Caco-2 (cell line): ENCODE results near the gene EEF1AKMT4. TPM values are rescaled to one million over a fixed set of nuclear protein-coding genes. Genes with fewer than 3 reads are reported as not detected.
"Not testable (repeated sequence)": the region's sequence is repeated elsewhere in the genome, so short reads cannot be mapped to it uniquely, and the experiment has no call there.

Experiments used
- BruUV-seq: library from RNA; stranded (reverse); fragments of 400-500 nt; replicated peaks from 2 replicates; lab custom pipeline; 2021; lab: Mats Ljungman, UMichigan
- CTCF ChIA-PET: fragments of 300-600 bp; sonication (Branson Sonifier 250); formaldehyde crosslinking; loops from one replicate; lab custom pipeline; 2022; ENCODE audit warnings: antibody characterized with exemption; lab: Charles Lee
- POLR2A ChIA-PET: fragments of 300-600 bp; sonication (Branson Sonifier 250); formaldehyde crosslinking; loops from one replicate; lab custom pipeline; 2022; ENCODE audit warnings: antibody characterized with exemption; lab: Charles Lee
- DNase-seq, 2 experiments: peaks; one replicate each; pipeline versions ENCODE4 v3.0.0 to v3.0.0-alpha.2; 2020 to 2022
- H3K27me3 ChIP-seq: replicated peaks from 2 replicates; pipeline ENCODE4 v1.6.0; 2011; ENCODE audit warnings: low read length; ENCODE audit not compliant: control insufficient read depth, insufficient read depth
- H3K36me3 ChIP-seq: 2 replicates; pipeline ENCODE4 v1.5.1; 2011; ENCODE audit warnings: low read length; ENCODE audit not compliant: control insufficient read depth, insufficient read depth
- H3K4me1 ChIP-seq: fragments of 250-450 bp; sonication (Bioruptor Pico); 2 replicates; pipeline ENCODE4 v1.5.1; 2020; ENCODE audit warnings: mild to moderate bottlenecking
- H3K4me3 ChIP-seq: 2 replicates; pipeline ENCODE4 v1.5.1; 2011; ENCODE audit warnings: low read depth, mild to moderate bottlenecking, control low read depth, low read length
- H3K9me3 ChIP-seq: fragments of 250-450 bp; sonication (Bioruptor Pico); 2 replicates; pipeline ENCODE4 v1.5.1; 2020; ENCODE audit warnings: mild to moderate bottlenecking, moderate library complexity
- H3K27ac Mint-ChIP-seq: one replicate; pipeline ENCODE4 v1.8.0; 2022; ENCODE audit warnings: mixed read lengths; ENCODE audit not compliant: unreplicated experiment
- H3K27me3 Mint-ChIP-seq: one replicate; pipeline ENCODE4 v1.8.0; 2022; ENCODE audit warnings: mixed read lengths; ENCODE audit not compliant: insufficient read depth, unreplicated experiment
- H3K36me3 Mint-ChIP-seq: one replicate; pipeline ENCODE4 v1.8.0; 2022; ENCODE audit warnings: mild to moderate bottlenecking, mixed read lengths; ENCODE audit not compliant: insufficient read depth, unreplicated experiment
- H3K4me1 Mint-ChIP-seq: one replicate; pipeline ENCODE4 v1.8.0; 2022; ENCODE audit warnings: low read depth, mixed read lengths; ENCODE audit not compliant: unreplicated experiment
- H3K4me3 Mint-ChIP-seq: one replicate; pipeline ENCODE4 v1.8.0; 2022; ENCODE audit warnings: mild to moderate bottlenecking, moderate library complexity, mixed read lengths; ENCODE audit not compliant: unreplicated experiment
- H3K9me3 Mint-ChIP-seq: one replicate; pipeline ENCODE4 v1.8.0; 2022; ENCODE audit warnings: mixed read lengths; ENCODE audit not compliant: unreplicated experiment
- intact Hi-C: fragments of 100-400 bp; cut with micrococcal nuclease; formaldehyde crosslinking; loops from one replicate; pipeline ENCODE4 v1.10.0; 2022; ENCODE audit not compliant: unreplicated experiment
- total RNA-seq: library from RNA; stranded (reverse); gene quantifications from 2 replicates; pipeline ENCODE4 v1.2.3, GENCODE V29; 2022
- TF ChIP-seq, protein P1 (sequence below), 2 experiments: fragments of 200-600 bp in 1 of 2; IDR thresholded peaks; 1 replicate in 1 of 2; 2 replicates in 1 of 2; pipeline versions ENCODE4 v1.5.1 to v1.8.0; 2011 to 2022; ENCODE audit warnings: antibody characterized with exemption in 1 of 2, control low read depth in 1 of 2, inconsistent platforms in 1 of 2, low read depth in 1 of 2, low read length in 1 of 2, mild to moderate bottlenecking in 1 of 2, moderate library complexity in 1 of 2; ENCODE audit not compliant: insufficient read depth in 1 of 2, severe bottlenecking in 1 of 2, unreplicated experiment in 1 of 2

EEF1AKMT4 gene
- total RNA-seq, 1 experiment from 2014 or later: 13.1 TPM

DNA sequence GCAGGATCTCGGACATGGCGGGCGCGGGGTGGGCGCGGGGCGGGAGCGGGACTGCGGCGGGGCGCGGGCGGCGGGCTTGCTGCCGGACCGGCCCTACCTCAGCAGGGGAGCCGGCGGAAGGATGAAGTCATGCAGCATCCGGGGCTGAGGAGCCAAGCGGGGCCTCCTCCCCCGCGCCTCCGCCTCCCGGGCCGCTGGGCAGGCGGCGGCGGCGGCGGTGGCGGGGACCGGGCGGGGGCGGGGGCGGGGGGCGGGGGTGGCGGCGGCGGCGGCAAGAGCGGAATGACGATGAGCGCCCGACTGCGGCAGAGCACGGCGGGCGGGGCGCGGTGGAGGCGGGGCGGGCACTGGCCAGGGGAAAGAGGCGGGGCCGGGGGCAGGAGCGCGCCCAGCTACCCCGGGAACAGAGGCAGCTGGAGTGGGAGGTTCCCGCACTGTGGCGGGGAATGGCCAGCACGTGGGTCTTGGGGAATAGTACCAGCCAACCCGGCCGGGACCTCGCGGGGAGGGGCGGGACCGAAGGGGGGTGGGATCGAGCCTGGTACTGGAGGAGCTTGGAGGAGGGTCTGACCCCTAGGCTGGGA, 11.9 kb downstream of the EEF1AKMT4 start, which contains the start of gene CAMK2N2:
Gene CAMK2N2, minus strand, starts transcription at position 284 of the 584 bp plus-strand sequence. Its CDS starts 268 bp downstream, at position 16.
- peaks cover 4% of the 10 kb centered on the region for H3K27me3 ChIP-seq
- H3K4me3 ChIP-seq: peak within 1 kb of the TSS; percentile 50
- intact Hi-C loops: no loop called here
- peaks cover 9% of the 10 kb centered on the region; the same call in 1 of the 2 replicates for H3K4me1 ChIP-seq
- peaks cover 23% of the 10 kb centered on the region for H3K36me3 Mint-ChIP-seq
- peaks cover 18% of the 10 kb centered on the region for H3K27me3 Mint-ChIP-seq
- TF ChIP-seq, protein P1, sequence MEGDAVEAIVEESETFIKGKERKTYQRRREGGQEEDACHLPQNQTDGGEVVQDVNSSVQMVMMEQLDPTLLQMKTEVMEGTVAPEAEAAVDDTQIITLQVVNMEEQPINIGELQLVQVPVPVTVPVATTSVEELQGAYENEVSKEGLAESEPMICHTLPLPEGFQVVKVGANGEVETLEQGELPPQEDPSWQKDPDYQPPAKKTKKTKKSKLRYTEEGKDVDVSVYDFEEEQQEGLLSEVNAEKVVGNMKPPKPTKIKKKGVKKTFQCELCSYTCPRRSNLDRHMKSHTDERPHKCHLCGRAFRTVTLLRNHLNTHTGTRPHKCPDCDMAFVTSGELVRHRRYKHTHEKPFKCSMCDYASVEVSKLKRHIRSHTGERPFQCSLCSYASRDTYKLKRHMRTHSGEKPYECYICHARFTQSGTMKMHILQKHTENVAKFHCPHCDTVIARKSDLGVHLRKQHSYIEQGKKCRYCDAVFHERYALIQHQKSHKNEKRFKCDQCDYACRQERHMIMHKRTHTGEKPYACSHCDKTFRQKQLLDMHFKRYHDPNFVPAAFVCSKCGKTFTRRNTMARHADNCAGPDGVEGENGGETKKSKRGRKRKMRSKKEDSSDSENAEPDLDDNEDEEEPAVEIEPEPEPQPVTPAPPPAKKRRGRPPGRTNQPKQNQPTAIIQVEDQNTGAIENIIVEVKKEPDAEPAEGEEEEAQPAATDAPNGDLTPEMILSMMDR (IDR thresholded peaks at IDR 0.05; ENCODE audit: insufficient read depth in 1 of 2, low read depth in 1 of 2, low read length in 1 of 2, severe bottlenecking in 1 of 2, unreplicated experiment in 1 of 2): no peak
- H3K4me3 Mint-ChIP-seq: peak within 1 kb of the TSS; percentile 83
- no peak within 1 kb of the TSS for H3K27ac Mint-ChIP-seq
- H3K4me1 Mint-ChIP-seq: peaks cover 8% of the 10 kb centered on the region
- H3K9me3 Mint-ChIP-seq: no peaks in the 10 kb centered on the region
- peak; percentile 82 to 86 for DNase-seq
- POLR2A ChIA-PET: no interaction called here
- H3K9me3 ChIP-seq: no peaks in the 10 kb centered on the region
- H3K36me3 ChIP-seq: no peaks in the 10 kb centered on the region
- no TSS peak for BruUV-seq
- CTCF ChIA-PET: interaction anchor here (0.6 kb wide), 1 partner anchor 205 kb away, joined by 4 read pairs; no protein-coding TSS in a partner anchor

DNA sequence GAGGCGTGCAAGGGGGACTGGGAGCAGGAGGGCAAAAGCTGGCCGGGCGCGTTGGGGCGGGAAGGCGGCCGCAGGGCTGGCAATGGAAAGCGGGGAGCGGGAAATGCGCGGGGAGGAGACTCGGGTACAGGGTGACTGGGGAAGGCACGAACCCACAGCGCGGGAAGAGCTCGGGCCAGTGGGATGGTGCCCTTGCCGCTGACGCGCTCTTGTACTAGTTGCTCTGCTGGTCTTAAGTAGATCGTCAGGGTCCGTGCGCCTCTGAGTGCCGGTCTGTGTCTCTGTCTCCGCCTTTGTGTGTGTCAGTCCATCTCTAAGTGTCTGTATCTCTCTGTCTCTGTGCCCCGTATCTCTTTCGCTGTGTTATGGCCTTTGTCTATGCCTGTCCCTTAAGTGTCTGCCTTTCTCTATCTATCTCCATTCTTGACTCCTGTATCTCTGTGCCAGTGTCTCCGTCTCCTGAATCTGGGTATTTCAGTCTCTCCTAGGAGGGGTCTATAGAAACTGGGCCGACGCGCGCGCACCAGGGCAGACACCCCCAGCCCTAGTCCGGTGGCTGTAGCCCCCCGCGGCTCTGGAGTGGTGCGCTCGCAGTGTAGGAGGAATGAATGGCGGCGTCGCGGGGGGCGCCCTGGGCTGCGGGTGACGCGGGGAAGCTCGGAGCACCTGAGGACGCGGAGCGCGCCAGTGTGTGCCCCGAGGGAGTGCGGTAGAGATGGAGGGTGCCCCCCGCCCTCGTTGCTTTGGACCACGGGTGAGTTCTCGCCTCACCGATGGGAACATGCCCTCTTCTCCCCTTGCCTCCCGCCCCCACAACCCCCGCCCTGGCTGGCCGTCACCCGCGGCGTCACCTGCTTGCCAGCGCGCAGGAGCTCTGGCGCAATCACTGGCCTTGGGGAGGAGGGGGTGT, 12.6 kb downstream of the EEF1AKMT4 start:
- Histone ChIP-seq H3K4me3 (peak overlapping the region; percentile 50), H3K9me3 (no peaks in the 10 kb centered on the region), H3K4me1 (peaks cover 9% of the 10 kb centered on the region; the same call in 1 of the 2 replicates), H3K27me3 (peaks cover 4% of the 10 kb centered on the region), H3K36me3 (no peaks in the 10 kb centered on the region)
- POLR2A ChIA-PET: no interaction called here
- DNase-seq: peak; percentile 46 to 47
- H3K27ac Mint-ChIP-seq: no peak overlapping the region
- H3K27me3 Mint-ChIP-seq: peaks cover 18% of the 10 kb centered on the region
- H3K4me1 Mint-ChIP-seq: peaks cover 8% of the 10 kb centered on the region
- H3K36me3 Mint-ChIP-seq: peaks cover 23% of the 10 kb centered on the region
- peak overlapping the region; percentile 83 for H3K4me3 Mint-ChIP-seq
- no TSS peak for BruUV-seq
- TF ChIP-seq, protein P1 (IDR thresholded peaks at IDR 0.05; ENCODE audit: insufficient read depth in 1 of 2, low read depth in 1 of 2, low read length in 1 of 2, severe bottlenecking in 1 of 2, unreplicated experiment in 1 of 2): no peak
- CTCF ChIA-PET: no interaction called here
- no peaks in the 10 kb centered on the region for H3K9me3 Mint-ChIP-seq
- intact Hi-C loops: loop anchor here (1.0 kb wide), 1 partner anchor 12 kb away; no protein-coding TSS in a partner anchor

- Mint-ChIP-seq H3K27me3 (peaks cover 18% of the 10 kb centered on the region), H3K4me3 (peak overlapping the region; percentile 83), H3K27ac (no peak overlapping the region), H3K9me3 (no peaks in the 10 kb centered on the region), H3K36me3 (peaks cover 23% of the 10 kb centered on the region), H3K4me1 (peaks cover 8% of the 10 kb centered on the region)
- Histone ChIP-seq H3K9me3 (no peaks in the 10 kb centered on the region), H3K36me3 (no peaks in the 10 kb centered on the region), H3K27me3 (peaks cover 4% of the 10 kb centered on the region), H3K4me1 (peaks cover 9% of the 10 kb centered on the region; the same call in 1 of the 2 replicates), H3K4me3 (peak overlapping the region; percentile 50)
- TF ChIP-seq, protein P1 (IDR thresholded peaks at IDR 0.05; ENCODE audit: insufficient read depth in 1 of 2, low read depth in 1 of 2, low read length in 1 of 2, severe bottlenecking in 1 of 2, unreplicated experiment in 1 of 2): no peak
- intact Hi-C loops: loop anchor here (1.0 kb wide), 1 partner anchor 12 kb away; no protein-coding TSS in a partner anchor
- no peak for DNase-seq
- POLR2A ChIA-PET: no interaction called here
- no TSS peak for BruUV-seq
- CTCF ChIA-PET: no interaction called here
These were observed 13.3 kb downstream of the EEF1AKMT4 start for GRCh38 chr3:184262764-184263179.

DNA sequence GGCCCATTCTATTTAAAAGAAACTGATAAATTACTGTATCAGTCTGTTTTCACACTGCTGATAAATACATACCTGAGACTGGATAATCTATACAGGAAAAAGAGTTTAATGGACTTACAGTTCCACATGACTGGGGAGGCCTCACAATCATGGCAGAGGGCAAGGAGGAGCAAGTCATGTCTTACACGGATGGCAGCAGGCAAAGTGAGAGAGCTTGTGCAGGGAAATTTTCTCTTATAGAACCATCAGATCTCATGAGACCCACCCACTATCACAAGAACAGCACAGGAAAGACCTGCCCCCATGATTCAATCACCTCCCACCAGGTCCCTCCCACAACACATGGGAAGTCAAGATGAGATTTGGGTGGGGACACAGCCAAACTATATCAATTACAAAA, 17.8 kb downstream of the EEF1AKMT4 start:
- CTCF ChIA-PET, BruUV-seq, H3K36me3 Mint-ChIP-seq, H3K27me3 ChIP-seq, intact Hi-C loops, H3K36me3 ChIP-seq, H3K9me3 ChIP-seq, DNase-seq, H3K4me1 Mint-ChIP-seq, H3K9me3 Mint-ChIP-seq, H3K4me3 ChIP-seq, H3K4me1 ChIP-seq, H3K27ac Mint-ChIP-seq, H3K4me3 Mint-ChIP-seq, POLR2A ChIA-PET, H3K27me3 Mint-ChIP-seq: not testable (repeated sequence)
